Measurements from ENCODE around the gene TBPL1.

DNA sequence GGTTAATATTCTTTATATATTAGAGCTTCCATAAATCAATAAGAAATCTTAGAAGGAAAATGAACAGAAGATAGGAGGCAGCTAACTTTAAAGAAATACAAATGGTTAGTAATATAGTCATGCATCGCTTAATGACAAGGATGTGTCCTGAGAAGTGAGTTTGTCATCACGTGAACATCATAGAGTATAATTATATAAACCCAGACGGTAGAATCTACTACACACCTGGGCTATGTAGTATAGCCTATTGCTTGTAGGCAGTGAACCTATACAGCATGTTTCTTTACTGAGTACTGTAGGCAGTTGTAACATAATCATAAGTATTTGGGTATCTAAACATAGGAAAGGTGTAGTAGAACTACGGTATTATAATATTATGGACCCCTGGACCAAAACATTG lies 14.3 kb downstream of the TBPL1 start:
- TF ChIP-seq YY1 (IDR thresholded peaks at IDR 0.05; ENCODE audit: low read depth, low read length): no peak
- TF ChIP-seq, protein P1, sequence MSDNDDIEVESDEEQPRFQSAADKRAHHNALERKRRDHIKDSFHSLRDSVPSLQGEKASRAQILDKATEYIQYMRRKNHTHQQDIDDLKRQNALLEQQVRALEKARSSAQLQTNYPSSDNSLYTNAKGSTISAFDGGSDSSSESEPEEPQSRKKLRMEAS (IDR thresholded peaks at IDR 0.05; ENCODE audit: low read depth, low read length): no peak
- TF ChIP-seq, protein P2, sequence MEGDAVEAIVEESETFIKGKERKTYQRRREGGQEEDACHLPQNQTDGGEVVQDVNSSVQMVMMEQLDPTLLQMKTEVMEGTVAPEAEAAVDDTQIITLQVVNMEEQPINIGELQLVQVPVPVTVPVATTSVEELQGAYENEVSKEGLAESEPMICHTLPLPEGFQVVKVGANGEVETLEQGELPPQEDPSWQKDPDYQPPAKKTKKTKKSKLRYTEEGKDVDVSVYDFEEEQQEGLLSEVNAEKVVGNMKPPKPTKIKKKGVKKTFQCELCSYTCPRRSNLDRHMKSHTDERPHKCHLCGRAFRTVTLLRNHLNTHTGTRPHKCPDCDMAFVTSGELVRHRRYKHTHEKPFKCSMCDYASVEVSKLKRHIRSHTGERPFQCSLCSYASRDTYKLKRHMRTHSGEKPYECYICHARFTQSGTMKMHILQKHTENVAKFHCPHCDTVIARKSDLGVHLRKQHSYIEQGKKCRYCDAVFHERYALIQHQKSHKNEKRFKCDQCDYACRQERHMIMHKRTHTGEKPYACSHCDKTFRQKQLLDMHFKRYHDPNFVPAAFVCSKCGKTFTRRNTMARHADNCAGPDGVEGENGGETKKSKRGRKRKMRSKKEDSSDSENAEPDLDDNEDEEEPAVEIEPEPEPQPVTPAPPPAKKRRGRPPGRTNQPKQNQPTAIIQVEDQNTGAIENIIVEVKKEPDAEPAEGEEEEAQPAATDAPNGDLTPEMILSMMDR (IDR thresholded peaks at IDR 0.05 in 2 of 3, conservative IDR thresholded peaks at IDR 0.05 in 1 of 3; ENCODE audit: control insufficient read depth in 2 of 3, extremely low read depth in 1 of 3, insufficient read depth in 1 of 3, low read depth in 3 of 3, low read length in 3 of 3): no peak
- TF ChIP-seq, protein P3, sequence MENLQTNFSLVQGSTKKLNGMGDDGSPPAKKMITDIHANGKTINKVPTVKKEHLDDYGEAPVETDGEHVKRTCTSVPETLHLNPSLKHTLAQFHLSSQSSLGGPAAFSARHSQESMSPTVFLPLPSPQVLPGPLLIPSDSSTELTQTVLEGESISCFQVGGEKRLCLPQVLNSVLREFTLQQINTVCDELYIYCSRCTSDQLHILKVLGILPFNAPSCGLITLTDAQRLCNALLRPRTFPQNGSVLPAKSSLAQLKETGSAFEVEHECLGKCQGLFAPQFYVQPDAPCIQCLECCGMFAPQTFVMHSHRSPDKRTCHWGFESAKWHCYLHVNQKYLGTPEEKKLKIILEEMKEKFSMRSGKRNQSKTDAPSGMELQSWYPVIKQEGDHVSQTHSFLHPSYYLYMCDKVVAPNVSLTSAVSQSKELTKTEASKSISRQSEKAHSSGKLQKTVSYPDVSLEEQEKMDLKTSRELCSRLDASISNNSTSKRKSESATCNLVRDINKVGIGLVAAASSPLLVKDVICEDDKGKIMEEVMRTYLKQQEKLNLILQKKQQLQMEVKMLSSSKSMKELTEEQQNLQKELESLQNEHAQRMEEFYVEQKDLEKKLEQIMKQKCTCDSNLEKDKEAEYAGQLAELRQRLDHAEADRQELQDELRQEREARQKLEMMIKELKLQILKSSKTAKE (IDR thresholded peaks at IDR 0.05; ENCODE audit: low read depth, poor library complexity, severe bottlenecking): no peak
- TF ChIP-seq POLR2A (IDR thresholded peaks at IDR 0.05; ENCODE audit: low read depth, low read length): no peak
- no peak for TF ChIP-seq MTA3 (IDR thresholded peaks at IDR 0.05; ENCODE audit: borderline replicate concordance, low read length)
- TF ChIP-seq RFX5 (IDR thresholded peaks at IDR 0.05; ENCODE audit: low read depth, low read length): no peak
- TF ChIP-seq NRF1 (conservative IDR thresholded peaks at IDR 0.05; ENCODE audit: low read depth, low read length): no peak
- no peak for TF ChIP-seq RAD21 (IDR thresholded peaks at IDR 0.05; ENCODE audit: insufficient read depth, low read depth, low read length)
- TF ChIP-seq SREBF2 (IDR thresholded peaks at IDR 0.05; ENCODE audit: low read length): no peak
- no peak for TF ChIP-seq HDAC6 (IDR thresholded peaks at IDR 0.05; ENCODE audit: unreplicated experiment)
